Lower leg skin (tissue), 4 donors: ENCODE results near the gene ERH. TPM values are rescaled to one million over a fixed set of nuclear protein-coding genes. Genes with fewer than 3 reads are reported as not detected.
A peak's percentile ranks its signal among the peaks of the same experiment; 100 is the strongest.

ENCODE experiments used
- DNase-seq, 2 donors: peaks; one replicate each; pipeline ENCODE4 v3.0.0-alpha.2; 2019; ENCODE audit warnings: low spot score in 2 of 2
- H3K4me3 ChIP-seq: fragments of 200-600 bp; sonication (generic); 2 replicates; pipeline ENCODE4 v1.5.1; 2017; ENCODE audit warnings: mild to moderate bottlenecking, low read depth; ENCODE audit not compliant: poor library complexity, severe bottlenecking
- CTCF ChIP-seq, 3 donors: fragments of 450-650 bp; IDR thresholded peaks; one replicate each; pipeline ENCODE4 v1.5.1; 2016; ENCODE audit warnings: antibody characterized with exemption in 3 of 3, mild to moderate bottlenecking in 3 of 3, moderate library complexity in 2 of 3
- POLR2A ChIP-seq, 2 donors: fragments of 450-650 bp; IDR thresholded peaks; one replicate each; pipeline ENCODE4 v1.6.1; 2016 to 2017; ENCODE audit warnings: antibody characterized with exemption in 2 of 2, mild to moderate bottlenecking in 1 of 2, moderate library complexity in 1 of 2
- WGBS, 2 donors: methylation state at CpG; one replicate each; pipeline ENCODE4 v1.1.5; 2018; 5-methylcytosine and 5-hydroxymethylcytosine counted together
- intact Hi-C: fragments of 100-400 bp; cut with DNase I; formaldehyde crosslinking; loops from one replicate; pipeline ENCODE4 v1.15.0; 2023; ENCODE audit warnings: low total_unique reads
- total RNA-seq, 4 donors: library from RNA; depleted of rRNA; stranded (reverse); fragments of >200 nt; gene quantifications; one replicate each; pipeline ENCODE4 v1.1.0, GENCODE V29; 2016

Gene ERH
- total RNA-seq, result 10 to 100 TPM; 36.3 to 61.0 (median 42.5) TPM

- DNase-seq, result peak; percentile 96 to 99
- peak in 1 of 2 donors; percentile 22 for TF ChIP-seq POLR2A (IDR thresholded peaks at IDR 0.05)
- no peak for TF ChIP-seq CTCF (IDR thresholded peaks at IDR 0.05)
- peak within 1 kb of the TSS; percentile 86 for H3K4me3 ChIP-seq
- WGBS, 2 donors, result 0% methylated on average over 36 to 53 of the region's 53 CpGs
- intact Hi-C loops, result no loop called here
Observed at GRCh38 chr14:69398053-69398817, at the start of gene ERH, which contains the start of gene SLC39A9. Gene ERH (minus strand): TSS chr14:69398299. CDS start chr14:69398233, 66 bp downstream. Gene SLC39A9 (plus strand): TSS chr14:69398692. CDS start chr14:69399370, 678 bp downstream.

GRCh38 chr14:69443296-69443805 is 45.3 kb upstream of the ERH start:
- no peak for TF ChIP-seq CTCF (IDR thresholded peaks at IDR 0.05)
- no peak for TF ChIP-seq POLR2A (IDR thresholded peaks at IDR 0.05)
- no peak overlapping the region for H3K4me3 ChIP-seq
- DNase-seq, result no peak
- intact Hi-C loops, result no loop called here
- 95 to 98% methylated on average over 5 of the region's 5 CpGs for WGBS, 2 donors

GRCh38 chr14:69441948-69442347 is 43.8 kb upstream of the ERH start:
- H3K4me3 ChIP-seq, result no peak overlapping the region
- TF ChIP-seq POLR2A (IDR thresholded peaks at IDR 0.05) (no peak), CTCF (IDR thresholded peaks at IDR 0.05) (no peak)
- intact Hi-C loops, result no loop called here
- no peak for DNase-seq
- WGBS, 2 donors, result 85 to 89% methylated on average over 5 of the region's 5 CpGs

GRCh38 chr14:69439521-69440270 is 41.6 kb upstream of the ERH start:
- intact Hi-C loops, result no loop called here
- H3K4me3 ChIP-seq, result no peak overlapping the region
- TF ChIP-seq CTCF (IDR thresholded peaks at IDR 0.05) (no peak), POLR2A (IDR thresholded peaks at IDR 0.05) (no peak)
- no peak for DNase-seq
- 87 to 90% methylated on average over 12 of the region's 12 CpGs for WGBS, 2 donors

- intact Hi-C loops, result no loop called here
- 90 to 94% methylated on average over 2 of the region's 2 CpGs for WGBS, 2 donors
- no peak overlapping the region for H3K4me3 ChIP-seq
- no peak for DNase-seq
- TF ChIP-seq CTCF (IDR thresholded peaks at IDR 0.05), result no peak
- no peak for TF ChIP-seq POLR2A (IDR thresholded peaks at IDR 0.05)
Observed at GRCh38 chr14:69432364-69432763, 34.3 kb upstream of the ERH start.
